Umbilical cord (tissue), 2 donors: ENCODE measurements around the gene HSD17B11. TPM values are rescaled to one million over a fixed set of nuclear protein-coding genes. Genes with fewer than 3 reads are reported as not detected.
"Not testable (repeated sequence)": the region's sequence is repeated elsewhere in the genome, so short reads cannot be mapped to it uniquely, and the experiment has no call there.

ENCODE experiments used
- DNase-seq: peaks from one replicate; pipeline ENCODE4 v3.0.0-alpha.2; 2015; ENCODE audit warnings: low spot score
- total RNA-seq: library from RNA; depleted of rRNA; stranded (reverse); fragments of >200 nt; gene quantifications from one replicate; pipeline ENCODE4 v1.2.3, GENCODE V29; 2014; ENCODE audit warnings: low replicate concordance; ENCODE audit not compliant: insufficient read depth

The HSD17B11 gene
- total RNA-seq, 1 donor from 2014 or later, result 59.0 TPM

- no peak for DNase-seq
Observed at GRCh38 chr4:87360338-87360935, 30.6 kb downstream of the HSD17B11 start.

- DNase-seq, result no peak
Observed at GRCh38 chr4:87359258-87359657, 31.7 kb downstream of the HSD17B11 start.

GRCh38 chr4:87356832-87357526 is 34.0 kb downstream of the HSD17B11 start:
- DNase-seq, result no peak

DNA sequence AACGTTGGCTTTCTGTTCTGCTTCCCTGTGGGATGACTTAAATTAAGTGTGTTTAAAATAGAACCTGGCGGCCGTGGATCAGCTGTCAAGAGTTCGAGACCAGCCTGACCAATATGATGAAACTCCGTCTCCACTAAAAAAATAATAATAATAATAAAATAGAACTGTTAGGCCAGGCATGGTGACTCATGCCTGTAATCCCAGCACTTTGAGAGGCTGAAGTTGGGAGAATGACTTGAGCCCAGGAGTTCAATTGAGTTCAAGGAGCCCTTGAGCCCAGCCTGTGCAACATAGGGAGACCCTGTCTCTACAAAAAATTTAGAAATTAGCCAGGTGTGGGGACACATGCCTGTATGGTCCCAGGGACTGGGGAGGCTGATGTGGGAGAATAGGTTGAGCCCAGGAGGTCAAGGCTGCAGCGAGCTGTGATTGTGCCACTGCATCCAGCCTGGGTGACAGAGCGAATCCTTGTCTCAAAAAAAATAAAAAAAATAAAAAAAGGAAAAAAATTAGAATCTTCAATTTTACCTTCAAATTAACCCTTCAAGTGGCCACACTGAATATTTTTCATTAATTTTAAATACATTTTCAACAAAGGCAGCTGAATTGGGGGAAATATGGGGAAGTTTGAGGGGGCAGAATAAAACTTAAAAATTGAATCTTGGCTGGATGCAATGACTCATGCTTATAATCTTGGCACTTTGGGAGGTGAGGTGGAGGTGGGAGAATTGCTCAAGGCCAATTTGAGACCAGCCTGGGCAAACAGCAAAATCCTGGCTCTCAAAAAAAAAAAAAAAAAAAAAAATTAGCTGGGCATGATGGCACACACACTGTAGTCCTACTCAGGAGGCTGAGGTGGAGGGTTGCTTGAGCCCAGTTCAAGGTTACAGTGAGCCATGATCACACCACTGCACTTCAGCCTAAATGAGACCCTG is 36.6 kb downstream of the HSD17B11 start:
- no peak for DNase-seq

- no peak for DNase-seq
Observed at GRCh38 chr4:87353592-87353991, 37.4 kb downstream of the HSD17B11 start.

DNA sequence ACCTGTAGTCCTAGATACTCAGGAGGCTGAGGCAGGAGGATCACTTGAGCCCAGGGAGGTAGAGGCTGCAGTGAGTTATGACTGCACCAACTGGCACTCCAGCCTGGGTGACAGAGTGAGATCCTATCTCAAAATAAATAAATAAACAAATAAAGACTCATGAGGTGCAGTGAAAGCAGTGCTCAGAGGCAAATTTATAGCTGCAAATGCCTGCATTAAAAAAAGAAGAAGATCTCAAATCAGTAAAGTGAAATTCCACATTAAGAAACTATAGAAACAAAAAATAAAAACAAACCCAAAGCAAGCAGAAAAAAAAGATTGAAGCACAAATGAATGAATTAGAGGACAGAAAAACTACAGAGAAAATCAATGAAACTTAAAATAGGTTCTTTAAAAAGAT is 45.8 kb downstream of the HSD17B11 start:
- DNase-seq, result no peak

DNA sequence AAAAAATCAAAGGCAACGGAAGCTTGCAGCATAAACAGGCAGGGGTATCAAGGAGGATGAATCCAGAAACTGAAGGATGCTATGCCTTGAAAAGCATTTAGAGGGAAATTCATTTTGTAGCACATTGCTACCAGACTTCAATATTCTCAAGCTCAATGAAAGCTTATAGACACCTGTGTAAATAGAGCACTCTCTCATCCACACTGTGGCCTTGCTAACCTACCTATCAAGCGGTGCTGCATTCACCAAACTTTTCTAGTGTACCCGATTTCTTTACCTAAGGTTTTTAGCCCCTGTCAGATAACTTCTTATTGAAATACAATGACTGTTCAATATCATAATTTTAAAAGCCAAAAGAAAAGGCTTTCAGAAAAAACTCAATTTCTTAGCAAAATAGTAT is 48.1 kb downstream of the HSD17B11 start:
- DNase-seq, result no peak

- not testable (repeated sequence) for DNase-seq
Observed at GRCh38 chr4:87341954-87342635, 48.9 kb downstream of the HSD17B11 start.

DNA sequence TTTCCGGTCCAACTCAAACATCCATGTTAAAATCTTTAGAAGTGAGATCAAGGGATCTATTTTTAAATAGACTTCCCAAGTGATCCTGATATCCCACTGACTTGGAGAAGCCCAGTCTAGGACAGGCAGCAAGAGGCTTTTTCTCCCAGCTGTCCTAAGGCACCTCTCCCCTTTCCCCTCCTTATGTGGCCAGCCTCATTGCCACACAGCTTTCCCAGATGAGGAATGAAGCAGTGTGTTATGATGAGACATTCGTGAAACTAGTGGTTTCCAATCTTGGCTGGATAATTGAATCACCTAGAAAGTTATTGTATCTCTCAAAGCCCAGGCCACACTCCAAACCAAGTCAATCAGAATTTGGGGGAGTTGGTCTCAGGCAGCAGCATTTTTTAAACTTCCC is 51.5 kb downstream of the HSD17B11 start:
- DNase-seq, result no peak

DNA sequence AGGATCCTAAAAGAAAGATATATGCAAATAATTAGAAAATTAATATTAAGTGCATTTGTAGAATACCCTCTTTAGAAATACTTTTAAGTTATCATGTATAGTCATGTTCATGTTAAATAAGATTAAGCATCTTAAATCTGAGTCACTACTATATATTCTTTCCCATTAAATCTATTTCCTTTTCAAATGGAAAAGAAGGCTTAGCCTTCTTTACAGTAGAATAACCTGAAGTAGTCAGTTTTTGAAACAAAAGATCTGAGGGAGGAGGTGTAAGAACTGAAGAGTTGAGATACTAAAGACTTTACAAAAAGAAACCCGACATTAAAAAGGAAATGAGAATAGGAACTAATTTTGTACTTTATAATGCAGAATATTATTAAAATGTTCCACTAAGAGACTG is 53.6 kb downstream of the HSD17B11 start:
- DNase-seq, result no peak

DNA sequence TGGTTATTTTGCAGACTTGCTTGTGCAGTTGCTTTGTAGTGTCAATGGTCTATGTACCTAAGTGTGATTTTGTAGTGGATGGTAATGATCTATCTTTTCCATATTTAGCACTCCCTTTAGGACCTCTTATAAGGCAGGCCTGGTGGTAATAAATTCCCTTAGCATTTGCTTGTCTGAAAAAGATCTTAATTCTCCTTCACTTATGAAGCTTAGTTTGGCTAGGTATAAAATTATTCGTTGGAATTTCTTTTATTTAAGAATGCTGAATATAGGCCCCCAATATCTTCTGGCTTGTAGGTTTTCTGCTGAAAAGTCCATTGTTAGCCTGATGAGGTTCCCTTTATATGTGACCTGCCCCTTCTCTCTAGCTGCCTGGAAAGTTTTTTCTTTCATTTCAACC is 57.7 kb downstream of the HSD17B11 start:
- no peak for DNase-seq

GRCh38 chr4:87330761-87331160 is 60.2 kb downstream of the HSD17B11 start:
- DNase-seq, result no peak

GRCh38 chr4:87327136-87327535 is 63.9 kb downstream of the HSD17B11 start:
- DNase-seq, result no peak

GRCh38 chr4:87326460-87326859 is 64.5 kb downstream of the HSD17B11 start:
- no peak for DNase-seq

GRCh38 chr4:87322754-87323153 is 68.2 kb downstream of the HSD17B11 start, which contains the start of gene HSD17B13:
TSS of gene HSD17B13 (minus strand) at chr4:87322882. CDS start at chr4:87322841, 41 bp downstream.
- DNase-seq, result no peak

DNA sequence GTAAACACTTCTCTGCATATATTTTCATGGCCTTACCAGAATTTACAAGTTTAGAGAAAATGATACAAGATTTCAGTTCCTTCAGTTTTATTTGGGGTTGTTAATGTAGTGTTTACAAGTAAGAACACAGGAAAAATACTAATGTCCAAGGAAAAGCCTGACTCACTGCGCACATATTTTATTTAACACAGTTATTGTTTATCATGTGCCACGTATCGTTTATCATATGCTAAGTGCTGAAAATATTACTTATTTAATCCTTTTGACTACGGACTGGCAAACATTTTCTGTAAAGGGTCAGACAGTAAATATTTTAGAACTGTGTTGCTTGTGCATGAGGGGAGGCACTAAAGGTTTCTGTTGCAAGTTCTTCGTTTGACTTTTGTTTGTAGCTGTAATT is 69.1 kb downstream of the HSD17B11 start:
- DNase-seq, result no peak

- no peak for DNase-seq
Observed at GRCh38 chr4:87317527-87317926, 73.5 kb downstream of the HSD17B11 start.

GRCh38 chr4:87316961-87317360 is 74.0 kb downstream of the HSD17B11 start:
- no peak for DNase-seq

DNA sequence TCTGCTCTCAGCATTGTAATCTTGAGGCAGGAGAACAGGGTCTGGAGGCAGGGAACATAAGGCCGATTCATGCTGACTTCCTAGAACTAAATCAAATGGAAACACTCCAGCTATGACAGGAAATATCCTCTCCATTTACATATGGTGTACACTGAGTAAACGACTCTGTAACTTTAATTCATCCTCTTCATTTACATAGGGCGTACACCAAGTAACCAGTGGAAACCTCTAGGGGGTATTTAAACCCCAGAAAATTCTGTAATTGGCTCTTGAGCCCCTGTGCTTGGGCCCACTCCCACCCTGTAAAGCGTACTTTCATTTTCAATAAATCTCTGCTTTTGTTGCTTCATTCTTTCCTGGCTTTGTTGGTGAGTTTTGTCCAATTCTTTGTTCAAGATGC is 76.0 kb downstream of the HSD17B11 start:
- not testable (repeated sequence) for DNase-seq

DNA sequence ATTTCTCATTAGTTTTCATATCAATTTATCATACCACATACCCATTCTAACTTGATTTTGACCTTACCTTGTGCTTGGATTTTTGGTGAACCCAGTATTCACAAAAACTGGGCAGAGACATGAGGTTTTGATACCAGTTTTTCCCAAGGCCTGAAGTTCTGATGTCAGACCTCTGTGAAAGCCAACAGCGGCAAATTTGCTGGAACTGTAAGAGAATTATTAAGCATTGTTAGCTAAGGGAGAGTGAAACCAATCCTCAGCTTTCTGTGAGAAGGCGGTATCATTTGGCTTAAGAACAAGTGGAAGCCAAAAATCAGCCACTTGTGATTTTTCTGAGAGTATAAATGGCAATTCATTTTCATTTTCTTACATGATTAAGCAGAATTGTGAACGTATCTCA is 77.2 kb downstream of the HSD17B11 start:
- DNase-seq, result no peak

DNA sequence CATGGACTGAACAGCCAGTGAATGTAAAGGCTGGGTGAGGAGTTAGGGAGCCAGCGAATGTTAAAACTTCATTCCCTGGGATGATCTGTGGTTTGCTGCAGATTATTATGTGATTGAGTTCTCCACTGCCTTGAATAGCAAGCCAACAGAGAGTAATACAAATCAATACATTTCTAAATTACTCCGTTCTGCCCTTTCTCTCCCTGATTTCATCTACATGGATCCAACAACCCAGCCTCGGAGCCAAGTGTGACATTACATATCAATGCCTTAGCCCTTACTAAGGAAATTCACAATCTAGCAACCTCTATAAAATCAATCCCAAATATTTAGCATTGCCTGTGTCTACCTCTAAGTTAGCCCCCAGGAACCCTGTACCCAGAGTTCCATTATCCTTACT is 79.3 kb downstream of the HSD17B11 start:
- no peak for DNase-seq
